Fibroblast of skin of abdomen (primary cell): ENCODE measurements around the gene DEK.
"Not testable (repeated sequence)": the region's sequence is repeated elsewhere in the genome, so short reads cannot be mapped to it uniquely, and the experiment has no call there.

Experiments
- DNase-seq: peaks from one replicate; pipeline ENCODE4 v3.0.0-alpha.2; 2013

Gene DEK

GRCh38 chr6:18192026-18192425 is 72.3 kb downstream of the DEK start:
- DNase-seq: no peak

GRCh38 chr6:18189196-18189595 is 75.1 kb downstream of the DEK start:
- DNase-seq: no peak

DNA sequence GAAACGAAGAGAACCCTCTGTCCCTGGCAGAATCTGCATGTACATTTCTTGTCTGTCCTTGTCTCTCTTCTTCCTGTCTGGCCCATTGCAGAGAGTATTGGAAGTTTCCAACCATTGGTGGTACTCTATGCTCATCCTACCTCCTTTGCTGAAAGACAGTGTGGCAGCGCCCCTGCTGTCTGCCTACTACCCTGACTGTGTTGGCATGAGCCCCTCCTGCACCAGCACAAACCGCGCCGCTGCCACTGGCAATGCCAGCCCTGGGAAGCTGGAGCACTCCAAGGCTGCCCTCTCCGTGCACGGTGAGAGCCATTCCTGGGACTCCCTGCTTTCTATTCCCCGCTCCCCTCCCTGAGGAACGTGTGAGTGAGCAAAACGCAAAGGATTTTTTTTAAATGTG is 76.6 kb downstream of the DEK start:
- no peak for DNase-seq

- DNase-seq: peak; percentile 36
Observed at GRCh38 chr6:18186540-18187250, 77.6 kb downstream of the DEK start.

GRCh38 chr6:18186033-18186432 is 78.3 kb downstream of the DEK start:
- DNase-seq: no peak

GRCh38 chr6:18185624-18186023 is 78.7 kb downstream of the DEK start:
- DNase-seq: no peak

DNA sequence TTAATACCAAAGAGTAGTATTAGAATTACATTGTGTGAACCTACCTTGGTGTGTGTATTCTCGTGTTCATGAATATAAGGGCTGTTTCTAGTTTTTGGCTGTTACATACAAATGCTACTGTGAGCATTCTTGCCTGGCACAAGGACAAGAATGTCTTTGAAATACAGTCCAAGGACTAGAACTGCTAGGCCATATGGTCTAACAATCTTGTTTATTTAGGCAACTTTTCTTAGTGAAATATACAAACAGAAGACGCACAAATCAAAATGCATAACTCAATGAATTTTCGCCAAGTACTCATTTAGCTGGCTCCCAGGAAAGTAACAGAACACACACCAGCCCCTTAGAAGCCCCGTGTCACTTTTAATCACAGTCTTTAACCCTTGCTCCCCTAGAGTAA is 80.6 kb downstream of the DEK start:
- DNase-seq: peak; percentile 17

DNA sequence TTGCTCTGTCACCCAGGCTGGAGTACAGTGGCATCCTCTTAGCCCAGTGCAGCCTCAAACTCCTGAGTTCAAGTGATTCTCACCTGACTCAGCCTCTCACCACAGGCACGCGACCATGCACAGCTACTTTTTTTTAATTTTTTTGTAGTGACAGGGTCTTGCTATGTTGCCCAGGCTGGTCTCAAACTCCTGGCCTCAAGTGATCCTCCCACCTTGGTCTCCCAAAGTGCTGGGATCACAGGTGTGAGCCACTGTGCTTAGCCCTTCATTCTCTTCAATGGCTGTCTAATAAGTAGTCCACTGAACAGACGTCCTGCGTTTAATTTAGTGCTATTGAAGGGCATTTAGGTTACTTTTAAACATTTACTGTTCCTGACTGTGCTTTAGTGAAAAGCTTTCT is 81.8 kb downstream of the DEK start:
- no peak for DNase-seq

DNA sequence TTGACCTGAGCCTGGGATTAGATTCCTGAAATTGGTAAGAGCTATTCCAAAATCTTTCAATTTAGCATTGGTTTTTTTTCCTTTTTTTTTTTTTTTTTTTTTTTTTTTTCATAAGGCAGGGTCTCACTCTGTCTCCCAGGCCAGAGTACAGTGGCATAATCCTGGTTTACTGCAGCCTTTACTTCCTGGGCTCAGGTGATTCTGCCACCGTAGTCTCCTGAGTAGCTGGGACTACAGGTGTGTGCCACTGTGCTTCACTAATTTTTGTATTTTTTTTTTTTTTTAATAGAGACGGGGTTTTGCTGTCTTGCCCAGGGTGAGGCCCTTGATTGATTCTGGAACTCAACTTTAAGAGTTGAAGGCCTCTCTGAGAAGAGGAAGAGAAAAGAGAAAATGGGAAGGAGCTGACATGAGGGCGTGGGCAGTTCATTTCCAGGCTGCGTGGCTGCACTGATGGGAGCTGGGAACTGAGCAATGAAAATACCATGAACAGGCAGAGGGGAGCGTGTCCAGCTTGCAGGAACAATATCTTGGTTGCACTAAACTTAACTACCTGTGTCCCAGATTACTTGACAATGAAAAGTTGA is 84.5 kb downstream of the DEK start:
- no peak for DNase-seq

DNA sequence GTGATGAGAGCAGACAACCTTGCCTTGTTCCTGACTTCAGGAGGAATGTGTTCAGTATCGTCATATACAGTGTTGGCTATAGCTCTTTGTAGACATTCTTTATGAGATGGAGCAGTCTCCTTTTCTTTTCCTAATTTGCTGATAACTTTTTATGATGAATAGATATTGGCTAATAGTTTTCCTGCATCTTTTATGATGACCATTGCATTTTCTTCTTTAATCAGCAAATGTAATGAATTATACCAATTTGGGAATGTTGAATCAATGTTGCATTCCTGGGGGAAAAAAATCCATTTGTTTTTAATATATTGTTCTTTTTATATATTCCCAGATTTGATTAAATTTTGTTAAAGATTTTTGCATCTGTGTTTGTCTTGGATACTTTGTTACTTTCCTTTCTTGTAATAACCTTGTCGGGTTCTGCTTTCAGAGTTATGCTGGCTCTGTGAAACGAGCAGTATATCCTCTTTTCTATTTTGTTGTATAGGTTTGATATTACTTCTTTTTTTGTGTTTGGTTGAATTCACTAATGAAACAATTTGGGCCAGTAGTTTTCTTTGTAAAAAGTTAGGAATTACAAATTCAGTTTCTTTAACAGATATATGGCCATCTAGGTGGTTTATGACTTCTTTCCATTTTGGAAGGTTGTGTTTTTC is 85.2 kb downstream of the DEK start:
- no peak for DNase-seq

GRCh38 chr6:18177286-18177965 is 86.9 kb downstream of the DEK start:
- DNase-seq: no peak

DNA sequence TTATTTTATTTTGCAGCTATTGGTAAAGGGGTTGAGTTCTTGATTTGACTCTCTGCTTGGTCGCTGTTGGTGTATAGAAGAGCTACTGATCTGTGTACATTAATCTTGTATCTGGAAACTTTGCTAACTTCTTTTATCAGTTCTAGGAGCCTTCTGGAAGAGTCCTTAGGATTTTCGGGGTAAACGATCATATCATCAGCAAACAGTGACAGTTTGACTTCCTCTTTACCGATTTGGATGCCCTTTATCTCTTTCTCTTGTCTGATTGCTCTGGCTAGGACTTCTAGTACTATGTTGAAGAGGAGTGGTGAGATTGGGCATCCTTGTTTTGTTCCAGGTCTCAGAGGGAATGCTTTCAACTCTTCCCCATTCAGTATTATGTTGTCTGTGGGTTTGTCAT is 88.1 kb downstream of the DEK start:
- DNase-seq: not testable (repeated sequence)
